Activated CD4-positive, alpha-beta T cell treated with anti-CD3 and anti-CD28 coated beads, Interleukin-2, amount 10 ng/mL, durations not matched to agents 24 days and 14 days (primary cell): ENCODE results near the gene CFAP77. TPM values are rescaled to one million over a fixed set of nuclear protein-coding genes. Genes with fewer than 3 reads are reported as not detected.

ENCODE experiments used
- DNase-seq: peaks from one replicate; pipeline ENCODE4 v3.0.0; 2022
- H3K27ac Mint-ChIP-seq: one replicate; pipeline ENCODE4 v1.8.0; 2022; ENCODE audit warnings: mild to moderate bottlenecking, mixed read lengths
- H3K27me3 Mint-ChIP-seq: one replicate; pipeline ENCODE4 v1.8.0; 2022; ENCODE audit warnings: mixed read lengths
- H3K36me3 Mint-ChIP-seq: one replicate; pipeline ENCODE4 v1.8.0; 2022; ENCODE audit warnings: low read depth, mild to moderate bottlenecking, mixed read lengths
- H3K4me1 Mint-ChIP-seq: one replicate; pipeline ENCODE4 v1.8.0; 2021; ENCODE audit warnings: mixed read lengths
- H3K4me3 Mint-ChIP-seq: one replicate; pipeline ENCODE4 v1.8.0; 2022; ENCODE audit warnings: mild to moderate bottlenecking, moderate library complexity, mixed read lengths
- H3K9me3 Mint-ChIP-seq: one replicate; pipeline ENCODE4 v1.8.0; 2021; ENCODE audit warnings: mixed read lengths
- intact Hi-C: fragments of 100-400 bp; cut with micrococcal nuclease; formaldehyde crosslinking; loops from one replicate; pipeline ENCODE4 v1.15.1; 2023
- total RNA-seq: library from RNA; stranded (reverse); gene quantifications from 2 replicates; pipeline ENCODE4 v1.2.3, GENCODE V29; 2022

Gene CFAP77
- total RNA-seq, 1 donor from 2014 or later: not detected

DNA sequence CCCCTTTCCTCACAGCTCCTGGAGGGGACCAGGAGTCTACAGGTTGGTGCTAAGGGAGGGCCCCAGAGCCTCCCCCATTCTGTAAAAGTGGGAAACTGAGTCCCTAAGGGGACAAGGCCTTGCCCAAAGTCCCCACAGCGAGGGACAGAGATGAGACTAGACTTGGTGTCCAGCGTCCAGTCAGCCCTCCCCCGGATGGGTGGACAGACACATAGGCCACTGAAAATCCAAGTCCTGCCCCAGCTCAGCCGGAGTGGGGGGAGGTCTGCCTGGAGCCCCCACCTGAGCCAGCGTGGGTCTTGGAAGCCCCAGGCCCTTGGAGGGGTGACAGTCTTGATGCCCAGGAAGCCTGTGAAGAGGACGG, 177.6 kb downstream of the CFAP77 start:
- H3K27ac Mint-ChIP-seq: no peak overlapping the region
- intact Hi-C loops: no loop called here
- H3K4me3 Mint-ChIP-seq: no peak overlapping the region
- DNase-seq: no peak
- peaks cover 3% of the 10 kb centered on the region for H3K4me1 Mint-ChIP-seq
- no peaks in the 10 kb centered on the region for H3K9me3 Mint-ChIP-seq
- peaks cover 2% of the 10 kb centered on the region for H3K36me3 Mint-ChIP-seq
- peaks cover 76% of the 10 kb centered on the region for H3K27me3 Mint-ChIP-seq

DNA sequence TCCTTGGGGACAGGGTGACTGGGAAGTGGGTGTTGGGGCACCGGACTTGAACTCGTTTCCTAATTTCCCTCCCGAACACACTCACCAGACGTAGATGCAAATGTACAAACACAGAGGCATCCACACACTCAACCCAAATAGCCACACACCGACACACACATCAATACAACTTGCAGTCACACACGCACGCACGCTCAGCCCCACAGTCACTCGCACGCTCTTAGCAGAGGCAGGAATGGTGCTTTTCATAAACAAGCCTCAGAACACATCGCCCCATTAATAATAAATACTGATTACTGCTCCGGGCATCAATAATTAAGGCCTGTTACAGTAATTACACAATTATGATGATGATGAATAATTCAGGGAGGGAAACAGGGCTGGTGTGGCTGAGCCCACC, 178.1 kb downstream of the CFAP77 start:
- peaks cover 2% of the 10 kb centered on the region for H3K36me3 Mint-ChIP-seq
- intact Hi-C loops: no loop called here
- no peaks in the 10 kb centered on the region for H3K9me3 Mint-ChIP-seq
- no peak overlapping the region for H3K27ac Mint-ChIP-seq
- H3K4me1 Mint-ChIP-seq: peaks cover 3% of the 10 kb centered on the region
- H3K27me3 Mint-ChIP-seq: peaks cover 74% of the 10 kb centered on the region
- H3K4me3 Mint-ChIP-seq: no peak overlapping the region
- no peak for DNase-seq

DNA sequence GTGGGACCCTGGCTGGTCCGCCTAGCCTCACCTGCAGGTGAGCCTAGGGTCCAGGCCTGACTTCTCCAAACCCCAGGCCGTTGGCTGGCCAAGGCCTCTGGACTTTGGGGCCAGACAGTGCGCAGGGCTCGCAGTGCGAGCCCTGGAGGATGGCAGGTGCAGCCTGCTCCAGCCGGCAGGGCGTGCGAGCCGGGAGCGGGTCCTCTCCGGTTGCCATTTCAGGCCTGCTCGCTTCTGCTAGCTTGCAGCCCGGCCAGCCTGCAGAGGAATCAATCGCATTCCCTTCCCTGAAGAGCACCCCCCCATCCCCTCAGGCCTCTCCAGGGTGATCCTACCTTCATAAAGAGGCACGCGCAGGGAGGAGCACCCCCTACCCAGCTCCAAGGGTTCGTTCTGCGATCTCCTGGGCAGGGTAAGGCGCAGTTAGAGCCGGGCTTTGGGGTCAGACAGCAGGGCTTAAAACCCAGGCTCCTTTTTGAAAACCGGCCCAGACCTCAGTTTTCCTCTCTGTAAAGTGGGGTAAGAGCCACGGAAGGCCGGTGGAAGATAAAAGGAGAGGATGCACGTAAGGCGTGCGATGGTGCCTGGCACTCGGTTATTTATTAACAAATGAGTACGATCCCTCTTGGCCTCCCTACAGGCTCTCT, 178.6 kb downstream of the CFAP77 start:
- intact Hi-C loops: no loop called here
- no peak overlapping the region for H3K27ac Mint-ChIP-seq

DNA sequence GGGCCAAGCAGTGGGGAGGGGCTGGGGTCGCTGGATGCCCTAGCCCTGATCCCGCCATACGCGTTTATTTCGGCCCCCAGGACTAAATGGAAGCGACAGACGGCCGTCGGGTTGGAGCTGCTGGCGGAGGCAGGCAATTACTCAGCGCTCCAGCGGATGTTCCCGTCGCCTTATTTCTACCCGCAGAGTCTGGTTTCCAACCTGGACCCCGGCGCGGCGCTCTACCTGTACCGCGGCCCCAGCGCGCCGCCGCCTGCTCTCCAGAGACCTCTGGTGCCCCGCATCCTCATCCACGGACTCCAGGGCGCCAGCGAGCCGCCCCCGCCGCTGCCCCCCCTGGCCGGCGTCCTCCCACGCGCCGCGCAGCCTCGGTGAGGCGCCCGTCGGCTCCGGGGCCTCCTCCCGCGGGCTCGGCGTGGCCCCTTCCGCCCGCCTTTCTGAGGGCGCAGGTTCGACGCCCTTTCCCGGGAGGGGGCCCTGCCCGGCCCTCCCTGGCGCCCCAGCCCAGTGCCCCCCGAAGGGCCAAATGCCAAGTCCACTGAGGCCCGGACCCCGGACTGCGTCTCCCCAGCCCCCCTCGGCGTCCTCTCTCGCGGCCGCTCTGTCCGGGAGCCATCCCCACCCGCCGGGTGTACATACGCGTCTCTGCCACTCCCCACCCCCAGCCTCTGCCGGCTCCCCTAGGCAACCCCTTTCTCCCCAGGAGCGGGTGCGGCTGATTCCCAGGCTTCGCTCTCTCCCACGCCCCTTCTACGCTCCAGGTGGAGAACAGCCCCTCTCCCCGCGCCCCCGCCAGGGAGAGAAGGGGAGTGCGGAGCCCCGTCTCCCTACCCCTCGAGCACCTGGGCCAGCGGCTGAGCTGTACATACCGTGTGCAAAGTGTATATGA, 179.4 kb downstream of the CFAP77 start:
- H3K27ac Mint-ChIP-seq: no peak overlapping the region
- H3K9me3 Mint-ChIP-seq: no peaks in the 10 kb centered on the region
- no peak overlapping the region for H3K4me3 Mint-ChIP-seq
- H3K4me1 Mint-ChIP-seq: peaks cover 3% of the 10 kb centered on the region
- peaks cover 6% of the 10 kb centered on the region for H3K36me3 Mint-ChIP-seq
- no peak for DNase-seq
- H3K27me3 Mint-ChIP-seq: peaks cover 63% of the 10 kb centered on the region
- intact Hi-C loops: no loop called here

More for the DNA sequence above, 178.6 kb downstream of the CFAP77 start:
- H3K4me1 Mint-ChIP-seq: peaks cover 3% of the 10 kb centered on the region
- peaks cover 4% of the 10 kb centered on the region for H3K36me3 Mint-ChIP-seq
- H3K4me3 Mint-ChIP-seq: no peak overlapping the region
- DNase-seq: no peak
- H3K27me3 Mint-ChIP-seq: peaks cover 68% of the 10 kb centered on the region
- H3K9me3 Mint-ChIP-seq: no peaks in the 10 kb centered on the region

DNA sequence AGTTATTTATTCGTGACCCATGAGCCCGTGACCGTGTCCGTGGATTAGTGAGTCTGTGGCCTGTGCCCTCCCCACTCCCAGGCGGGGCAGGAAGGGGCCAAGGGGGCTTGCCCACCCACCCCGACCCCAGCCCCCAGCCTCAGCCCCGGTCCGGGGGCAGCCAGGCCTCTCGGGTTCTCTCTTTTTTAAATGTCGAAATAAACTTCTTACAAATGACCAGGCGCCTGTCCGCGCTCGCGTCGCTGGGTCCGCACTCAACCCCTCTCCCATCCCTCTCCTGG, 180.0 kb downstream of the CFAP77 start:
- Mint-ChIP-seq H3K27ac (no peak overlapping the region), H3K4me1 (peaks cover 3% of the 10 kb centered on the region), H3K36me3 (peaks cover 6% of the 10 kb centered on the region), H3K4me3 (no peak overlapping the region), H3K9me3 (no peaks in the 10 kb centered on the region), H3K27me3 (peaks cover 57% of the 10 kb centered on the region)
- no peak for DNase-seq
- intact Hi-C loops: no loop called here

DNA sequence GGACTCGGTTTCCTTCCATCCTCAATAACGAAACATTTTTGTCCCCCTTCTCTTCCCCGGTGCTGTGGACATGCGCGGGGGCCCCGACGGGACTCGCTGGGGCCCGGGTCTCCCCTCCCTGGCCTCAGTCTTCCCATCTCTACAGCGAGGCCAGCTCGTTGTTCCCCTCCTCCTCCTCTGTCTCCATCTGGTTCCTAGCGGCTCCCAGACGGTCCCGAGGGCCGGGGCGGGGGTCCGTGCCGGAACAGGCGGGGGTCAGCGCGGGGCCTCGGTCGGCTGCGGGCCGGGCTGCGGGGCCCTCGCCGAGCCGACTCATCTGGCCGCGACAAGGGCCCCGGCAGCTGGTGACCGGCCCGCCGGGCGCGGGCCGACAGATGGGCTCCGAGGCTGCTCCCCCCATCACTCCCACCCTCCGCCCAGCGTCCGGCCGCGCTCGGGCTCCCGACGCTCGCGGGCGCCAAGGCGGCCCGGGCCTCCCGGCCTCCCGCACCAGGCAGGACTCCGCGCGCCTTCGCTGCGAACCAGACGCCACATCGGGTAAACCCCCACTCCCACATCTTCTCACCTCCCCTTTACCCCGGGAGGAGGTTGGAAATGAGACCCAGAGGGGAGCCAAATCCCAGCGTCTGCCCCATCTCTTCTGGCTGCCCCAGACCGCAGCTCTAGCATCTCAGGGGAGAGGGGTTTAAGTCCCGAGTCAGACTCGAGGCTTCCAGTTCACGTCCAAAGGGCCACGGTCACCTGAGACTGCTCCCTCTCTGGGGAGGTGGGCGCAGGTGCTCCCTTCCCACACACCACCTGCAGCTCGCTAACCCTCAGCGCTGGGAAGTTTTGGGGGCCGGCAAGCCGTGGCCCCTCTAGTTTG, 180.5 kb downstream of the CFAP77 start:
- Mint-ChIP-seq H3K27me3 (peaks cover 53% of the 10 kb centered on the region), H3K9me3 (no peaks in the 10 kb centered on the region), H3K27ac (no peak overlapping the region), H3K4me3 (no peak overlapping the region), H3K36me3 (peaks cover 6% of the 10 kb centered on the region), H3K4me1 (peaks cover 3% of the 10 kb centered on the region)
- intact Hi-C loops: no loop called here
- DNase-seq: no peak

DNA sequence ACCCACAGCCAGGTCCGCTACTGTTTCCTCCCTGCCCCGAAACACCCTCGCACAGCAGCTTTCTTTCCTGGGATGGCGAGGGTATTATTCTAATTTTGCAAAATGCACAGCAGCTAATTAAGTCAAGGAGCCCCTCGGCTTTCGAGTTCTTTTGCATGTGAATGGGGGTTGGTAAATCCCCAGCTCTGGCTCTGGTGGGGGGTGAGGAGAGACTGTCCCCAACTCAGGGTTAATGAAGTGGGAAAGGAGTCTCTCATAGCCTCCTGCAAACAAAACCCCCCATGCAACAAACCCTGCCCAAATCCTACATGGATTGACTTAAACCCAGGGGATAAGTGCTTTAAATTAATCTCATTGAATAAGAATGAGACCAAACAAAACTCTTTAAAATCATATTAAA, 181.2 kb downstream of the CFAP77 start:
- no peak for DNase-seq
- Mint-ChIP-seq H3K4me1 (no peaks in the 10 kb centered on the region), H3K4me3 (no peak overlapping the region), H3K27ac (no peak overlapping the region), H3K9me3 (no peaks in the 10 kb centered on the region), H3K27me3 (peaks cover 46% of the 10 kb centered on the region), H3K36me3 (peaks cover 8% of the 10 kb centered on the region)
- intact Hi-C loops: no loop called here

DNA sequence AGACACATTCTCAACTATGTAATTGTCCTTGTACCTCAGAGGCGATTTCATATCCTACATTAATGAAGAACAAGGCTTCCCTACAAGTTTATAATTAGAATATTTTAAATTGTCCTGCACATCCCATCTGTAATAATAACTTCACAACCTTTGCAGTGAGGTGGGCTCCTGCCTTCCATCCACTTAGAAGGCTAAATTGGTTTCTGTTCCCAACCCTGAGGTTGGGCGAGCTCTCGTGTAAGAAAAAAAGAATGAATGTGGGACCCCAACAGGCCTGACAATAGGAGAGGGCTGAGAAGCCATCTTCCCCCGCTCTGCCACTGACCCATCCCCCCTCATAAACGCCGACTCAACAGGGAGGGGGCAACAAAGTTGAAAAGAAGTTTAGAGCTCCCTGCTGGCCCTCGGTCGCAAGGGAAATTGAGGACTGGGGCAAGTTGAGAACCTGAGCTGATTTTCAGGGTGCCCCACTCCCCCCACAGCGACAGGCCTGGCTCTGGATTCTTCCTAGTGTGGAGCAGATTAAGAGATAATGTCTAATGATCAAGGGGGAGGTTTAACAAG, 181.8 kb downstream of the CFAP77 start:
- Mint-ChIP-seq H3K4me3 (no peak overlapping the region), H3K27ac (no peak overlapping the region), H3K36me3 (peaks cover 8% of the 10 kb centered on the region), H3K27me3 (peaks cover 40% of the 10 kb centered on the region), H3K4me1 (no peaks in the 10 kb centered on the region), H3K9me3 (no peaks in the 10 kb centered on the region)
- DNase-seq: no peak
- intact Hi-C loops: no loop called here

DNA sequence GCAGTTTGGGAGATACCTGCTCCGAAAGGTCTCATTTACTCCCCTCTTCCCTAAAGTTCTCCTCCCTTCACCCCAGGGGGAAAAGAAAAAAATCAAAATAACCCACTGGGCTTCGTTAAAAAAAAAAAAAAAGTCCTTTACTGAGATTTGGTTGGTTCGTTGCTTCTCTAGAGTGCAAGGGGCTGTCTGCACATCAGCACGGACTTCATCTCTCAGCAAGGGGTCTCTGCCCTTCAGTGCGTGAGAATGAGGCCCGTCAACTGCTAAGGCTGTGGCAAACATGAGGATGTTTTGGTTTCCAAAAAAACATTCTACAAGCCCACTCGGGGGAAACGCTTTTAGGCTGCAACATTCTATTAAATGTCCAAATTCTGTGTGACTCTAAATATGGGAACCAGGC, 182.4 kb downstream of the CFAP77 start:
- Mint-ChIP-seq H3K36me3 (peaks cover 8% of the 10 kb centered on the region), H3K4me3 (no peak overlapping the region), H3K27me3 (peaks cover 38% of the 10 kb centered on the region), H3K9me3 (no peaks in the 10 kb centered on the region), H3K27ac (no peak overlapping the region), H3K4me1 (no peaks in the 10 kb centered on the region)
- DNase-seq: no peak
- intact Hi-C loops: no loop called here

DNA sequence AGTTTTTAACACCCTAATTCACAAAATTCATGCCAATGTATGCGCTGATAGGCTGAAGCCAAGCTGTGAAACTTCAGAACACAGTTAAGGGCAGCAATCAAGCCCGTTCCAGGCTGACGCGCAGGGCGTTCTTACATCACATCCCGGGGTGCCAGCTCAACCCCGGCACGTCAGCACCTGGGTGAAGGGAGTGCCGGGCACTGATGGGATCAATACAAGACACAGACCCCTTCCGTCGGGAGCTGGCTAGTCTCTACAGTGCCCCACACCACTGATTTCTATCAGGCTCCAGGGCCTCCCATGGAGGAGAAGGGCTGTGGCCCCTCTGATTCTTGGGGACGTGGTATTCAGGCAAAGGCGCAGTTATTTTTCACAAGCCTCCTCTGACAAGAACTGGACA, 184.4 kb downstream of the CFAP77 start:
- H3K4me3 Mint-ChIP-seq: no peak overlapping the region
- H3K27ac Mint-ChIP-seq: no peak overlapping the region
- peaks cover 24% of the 10 kb centered on the region for H3K27me3 Mint-ChIP-seq
- H3K36me3 Mint-ChIP-seq: peaks cover 8% of the 10 kb centered on the region
- no peak for DNase-seq
- no peaks in the 10 kb centered on the region for H3K4me1 Mint-ChIP-seq
- intact Hi-C loops: no loop called here
- no peaks in the 10 kb centered on the region for H3K9me3 Mint-ChIP-seq

DNA sequence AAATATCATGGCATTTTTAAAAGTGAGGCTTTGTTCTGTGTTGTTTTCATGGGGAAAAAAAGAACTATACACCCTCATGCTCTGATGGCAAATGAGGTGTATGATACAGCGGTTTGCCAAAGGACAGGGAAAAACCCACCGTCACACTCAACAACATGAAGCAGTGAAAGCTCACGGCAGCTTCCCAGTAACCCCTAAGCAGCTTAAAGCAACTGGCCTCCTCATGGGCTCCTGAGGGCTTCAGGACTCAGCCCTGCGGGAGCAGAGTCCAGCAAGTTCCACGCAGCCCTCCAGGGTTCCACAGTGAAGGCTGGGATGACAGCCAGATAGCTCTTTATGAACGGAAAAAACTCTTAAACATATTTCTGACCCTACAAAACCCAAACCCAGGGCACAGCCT, 185.3 kb downstream of the CFAP77 start:
- Mint-ChIP-seq H3K36me3 (peaks cover 11% of the 10 kb centered on the region), H3K4me3 (no peak overlapping the region)

DNA sequence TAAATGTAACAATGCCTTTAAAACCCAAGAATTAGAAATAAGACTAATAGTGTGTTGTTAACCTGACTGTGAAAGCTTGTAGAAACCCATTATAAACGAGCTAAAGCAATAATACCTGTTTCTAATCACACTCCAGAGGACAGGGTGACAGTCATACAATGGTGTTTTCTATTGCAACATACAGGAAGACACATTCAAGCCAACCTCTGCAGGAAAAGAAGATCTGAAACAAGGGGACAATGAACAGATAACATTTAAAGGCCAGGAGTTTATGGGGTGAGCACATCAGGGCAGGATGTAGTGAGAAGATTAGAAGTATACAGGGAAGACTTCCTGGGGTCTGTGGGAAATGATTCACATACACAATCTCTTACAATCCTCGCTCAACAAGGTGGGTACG, 186.2 kb downstream of the CFAP77 start:
- Mint-ChIP-seq H3K27ac (no peak overlapping the region), H3K36me3 (peaks cover 12% of the 10 kb centered on the region), H3K27me3 (peaks cover 13% of the 10 kb centered on the region), H3K4me3 (no peak overlapping the region), H3K9me3 (no peaks in the 10 kb centered on the region), H3K4me1 (no peaks in the 10 kb centered on the region)
- intact Hi-C loops: no loop called here
- DNase-seq: no peak

More for the DNA sequence above, 185.3 kb downstream of the CFAP77 start:
- Mint-ChIP-seq H3K9me3 (no peaks in the 10 kb centered on the region), H3K27me3 (peaks cover 18% of the 10 kb centered on the region), H3K27ac (no peak overlapping the region), H3K4me1 (no peaks in the 10 kb centered on the region)
- intact Hi-C loops: no loop called here
- no peak for DNase-seq

DNA sequence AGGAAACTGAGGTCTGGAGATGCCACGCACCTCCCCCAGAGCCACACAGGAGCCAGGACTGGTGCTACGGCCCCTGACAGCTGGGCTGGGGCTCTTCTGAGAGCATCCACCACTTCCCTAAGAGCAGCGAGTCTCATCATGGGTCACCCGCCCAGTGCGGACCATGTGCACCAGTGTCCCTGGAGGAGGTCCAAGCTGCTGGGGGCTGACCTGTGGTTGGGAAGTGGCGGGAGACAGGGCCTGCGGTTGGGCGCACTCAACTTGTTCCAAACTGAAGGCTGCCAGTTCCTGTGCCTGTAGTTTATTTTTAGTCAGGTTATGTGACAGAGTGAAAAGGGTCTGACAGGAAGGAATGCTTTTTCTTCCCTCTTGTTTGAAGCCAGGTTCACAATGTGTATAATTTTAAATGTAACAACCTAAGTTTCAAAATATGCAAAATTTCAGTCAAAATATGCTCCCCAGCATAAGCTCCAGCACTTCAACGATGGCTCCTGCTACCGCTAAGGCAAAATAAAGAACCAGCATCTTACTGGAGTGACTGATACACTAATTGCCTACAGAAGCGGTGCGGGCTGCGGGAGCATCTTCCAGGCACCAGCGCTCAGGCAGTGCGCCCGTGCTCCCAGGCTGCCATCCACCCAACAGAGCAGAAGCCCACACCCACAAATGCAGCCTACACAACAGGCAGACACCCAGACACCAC, 187.2 kb downstream of the CFAP77 start:
- intact Hi-C loops: no loop called here
- no peaks in the 10 kb centered on the region for H3K9me3 Mint-ChIP-seq
- H3K36me3 Mint-ChIP-seq: peaks cover 10% of the 10 kb centered on the region
- H3K4me1 Mint-ChIP-seq: peaks cover 2% of the 10 kb centered on the region
- H3K27ac Mint-ChIP-seq: no peak overlapping the region
- H3K27me3 Mint-ChIP-seq: peaks cover 3% of the 10 kb centered on the region
- no peak overlapping the region for H3K4me3 Mint-ChIP-seq
- DNase-seq: no peak
